Activated CD8-positive, alpha-beta memory T cell treated with anti-CD3 and anti-CD28 coated beads for 48 hours (primary cell): ENCODE data around the gene EDARADD.
A peak's percentile ranks its signal among the peaks of the same experiment; 100 is the strongest.

Experiments
- DNase-seq, 3 experiments: peaks; one replicate each; pipeline ENCODE4 v3.0.0-alpha.2; 2020; ENCODE audit warnings: low read depth in 2 of 3, low spot score in 2 of 3

Gene EDARADD

GRCh38 chr1:236392182-236392581 lies 1.9 kb upstream of the EDARADD start:
- no peak for DNase-seq

- DNase-seq: no peak
These were observed 768 bp downstream of the EDARADD start for GRCh38 chr1:236394879-236395229.

- DNase-seq: peak in 2 of 3 experiments; percentile 28 to 38
These were observed 1.3 kb downstream of the EDARADD start for GRCh38 chr1:236395230-236395946.

GRCh38 chr1:236395947-236396664 lies 2.0 kb downstream of the EDARADD start:
- DNase-seq: no peak

GRCh38 chr1:236396665-236397043 lies 2.6 kb downstream of the EDARADD start:
- DNase-seq: no peak

GRCh38 chr1:236397173-236397759 lies 3.2 kb downstream of the EDARADD start:
- DNase-seq: no peak

GRCh38 chr1:236398538-236398937 lies 4.5 kb downstream of the EDARADD start:
- DNase-seq: no peak

- no peak for DNase-seq
These were observed 6.0 kb downstream of the EDARADD start for GRCh38 chr1:236400061-236400603.

GRCh38 chr1:236401698-236402097 lies 7.6 kb downstream of the EDARADD start:
- DNase-seq: no peak

- DNase-seq: no peak
These were observed 10.0 kb downstream of the EDARADD start for GRCh38 chr1:236403905-236404696.

GRCh38 chr1:236407059-236407458 lies 13.0 kb downstream of the EDARADD start:
- DNase-seq: no peak

GRCh38 chr1:236413688-236414087 lies 19.6 kb downstream of the EDARADD start:
- no peak for DNase-seq

GRCh38 chr1:236416165-236416564 lies 22.1 kb downstream of the EDARADD start:
- DNase-seq: no peak

GRCh38 chr1:236417336-236417735 lies 23.2 kb downstream of the EDARADD start:
- no peak for DNase-seq

- DNase-seq: no peak
These were observed 25.4 kb downstream of the EDARADD start for GRCh38 chr1:236419502-236419901.

- no peak for DNase-seq
These were observed 26.9 kb downstream of the EDARADD start for GRCh38 chr1:236421022-236421421.

GRCh38 chr1:236421850-236422516 lies 27.9 kb downstream of the EDARADD start:
- DNase-seq: no peak

GRCh38 chr1:236422517-236422876 lies 28.4 kb downstream of the EDARADD start:
- no peak for DNase-seq

- peak in 1 of 3 experiments; percentile 23 for DNase-seq
These were observed 31.1 kb downstream of the EDARADD start for GRCh38 chr1:236425031-236425663.

GRCh38 chr1:236426215-236426614 lies 32.1 kb downstream of the EDARADD start:
- DNase-seq: no peak
